ENCODE measurements around the gene MIB2.

DNA sequence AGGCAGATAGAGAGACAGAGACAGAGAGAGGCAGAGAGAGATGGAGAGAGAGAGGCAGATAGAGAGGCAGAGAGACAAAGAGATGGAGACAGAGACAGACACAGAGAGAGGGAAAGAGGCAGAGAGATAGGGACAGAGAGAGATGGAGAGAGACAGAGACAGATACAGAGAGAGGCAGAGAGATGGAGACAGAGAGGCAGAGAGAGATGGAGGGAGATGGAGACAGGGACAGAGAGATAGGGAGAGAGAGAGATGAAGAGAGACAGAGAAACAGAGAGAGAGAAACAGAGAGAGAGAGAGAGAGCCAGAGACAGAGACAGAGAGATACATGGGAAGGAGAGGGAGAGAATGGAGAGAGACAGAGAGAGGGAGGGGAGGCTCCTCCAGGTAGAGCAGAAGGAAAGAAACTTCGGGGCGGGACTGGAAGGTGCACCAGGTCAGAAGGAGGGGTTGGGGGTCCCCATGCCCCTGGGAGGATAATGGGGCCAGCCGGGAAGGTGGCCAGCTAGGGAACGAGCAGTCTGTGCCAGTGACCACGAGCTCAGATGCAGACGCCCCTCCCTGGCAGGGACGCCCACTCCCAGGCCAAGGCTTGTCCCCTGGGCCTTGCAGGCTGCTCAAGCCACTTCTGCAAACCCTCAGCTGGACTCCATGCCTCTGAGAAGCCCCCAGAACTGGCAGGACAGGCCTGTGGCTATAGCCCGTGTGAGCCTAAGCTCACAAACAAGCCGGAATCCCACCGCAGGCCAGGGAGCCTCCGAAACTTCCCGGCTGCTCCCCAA, 18.6 kb upstream of the MIB2 start:
- TF ChIP-seq, protein P1, sequence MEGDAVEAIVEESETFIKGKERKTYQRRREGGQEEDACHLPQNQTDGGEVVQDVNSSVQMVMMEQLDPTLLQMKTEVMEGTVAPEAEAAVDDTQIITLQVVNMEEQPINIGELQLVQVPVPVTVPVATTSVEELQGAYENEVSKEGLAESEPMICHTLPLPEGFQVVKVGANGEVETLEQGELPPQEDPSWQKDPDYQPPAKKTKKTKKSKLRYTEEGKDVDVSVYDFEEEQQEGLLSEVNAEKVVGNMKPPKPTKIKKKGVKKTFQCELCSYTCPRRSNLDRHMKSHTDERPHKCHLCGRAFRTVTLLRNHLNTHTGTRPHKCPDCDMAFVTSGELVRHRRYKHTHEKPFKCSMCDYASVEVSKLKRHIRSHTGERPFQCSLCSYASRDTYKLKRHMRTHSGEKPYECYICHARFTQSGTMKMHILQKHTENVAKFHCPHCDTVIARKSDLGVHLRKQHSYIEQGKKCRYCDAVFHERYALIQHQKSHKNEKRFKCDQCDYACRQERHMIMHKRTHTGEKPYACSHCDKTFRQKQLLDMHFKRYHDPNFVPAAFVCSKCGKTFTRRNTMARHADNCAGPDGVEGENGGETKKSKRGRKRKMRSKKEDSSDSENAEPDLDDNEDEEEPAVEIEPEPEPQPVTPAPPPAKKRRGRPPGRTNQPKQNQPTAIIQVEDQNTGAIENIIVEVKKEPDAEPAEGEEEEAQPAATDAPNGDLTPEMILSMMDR (IDR thresholded peaks at IDR 0.05): no peak
- TF ChIP-seq POLR2A (IDR thresholded peaks at IDR 0.05) (no peak), EP300 (IDR thresholded peaks at IDR 0.05) (no peak)

All from ovary (tissue), 3 donors.